Thyroid gland (tissue), 4 donors: ENCODE results near the gene CREB5. TPM values are rescaled to one million over a fixed set of nuclear protein-coding genes. Genes with fewer than 3 reads are reported as not detected.
A peak's percentile ranks its signal among the peaks of the same experiment; 100 is the strongest.

ENCODE experiments used
- DNase-seq, 2 donors: peaks; one replicate each; pipeline ENCODE4 v3.0.0-alpha.2; 2019
- H3K27ac ChIP-seq, 3 donors: fragments of 200-600 bp; sonication (generic); 1 replicate in 2 of 3; 2 replicates in 1 of 3; pipeline ENCODE4 v1.5.1; 2016 to 2019; ENCODE audit warnings: mild to moderate bottlenecking in 1 of 3, moderate library complexity in 1 of 3
- H3K27me3 ChIP-seq: fragments of 200-600 bp; sonication (generic); one replicate; pipeline ENCODE4 v1.5.1; 2019
- H3K36me3 ChIP-seq, 2 donors: fragments of 200-600 bp; sonication (generic); one replicate each; pipeline ENCODE4 v1.5.1; 2016 to 2019
- H3K4me1 ChIP-seq, 2 donors: fragments of 200-600 bp; sonication (generic); one replicate each; pipeline ENCODE4 v1.5.1; 2017 to 2019
- H3K4me3 ChIP-seq, 3 donors: fragments of 200-600 bp; sonication (generic); replicated peaks in 1 of 3; 1 replicate in 2 of 3; 2 replicates in 1 of 3; pipeline ENCODE4 v1.5.1; 2016; ENCODE audit warnings: mild to moderate bottlenecking in 1 of 3
- H3K9me3 ChIP-seq: fragments of 200-600 bp; sonication (generic); one replicate; pipeline ENCODE4 v1.5.1; 2017
- POLR2A ChIP-seq, 2 donors: fragments of 450-650 bp; IDR thresholded peaks; one replicate each; pipeline ENCODE4 v1.6.1; 2017; ENCODE audit warnings: antibody characterized with exemption in 2 of 2, mild to moderate bottlenecking in 2 of 2, moderate library complexity in 1 of 2
- WGBS, 2 donors: methylation state at CpG; one replicate each; pipeline ENCODE4 v1.1.5; 2017; 5-methylcytosine and 5-hydroxymethylcytosine counted together
- intact Hi-C: fragments of 100-400 bp; cut with DNase I; formaldehyde crosslinking; loops from one replicate; pipeline ENCODE4 v1.15.1; 2023
- total RNA-seq, 4 donors: library from RNA; depleted of rRNA; stranded (reverse); fragments of >200 nt; gene quantifications; one replicate each; pipeline ENCODE4 v1.2.3, GENCODE V29; 2016
- TF ChIP-seq, protein P1 (sequence below), 6 experiments: fragments of 200-600 bp in 3 of 6; fragments of 450-650 bp in 3 of 6; sonication (generic) in 3 of 6; IDR thresholded peaks; one replicate each; pipeline ENCODE4 v1.5.1; 2016 to 2019; ENCODE audit warnings: antibody characterized with exemption in 6 of 6, mild to moderate bottlenecking in 2 of 6, inconsistent platforms in 1 of 6, moderate library complexity in 1 of 6

The CREB5 gene
- total RNA-seq, 4 donors from 2014 or later: 2.5 to 13.6 (median 6.5) TPM

- Histone ChIP-seq H3K4me1 (peaks cover 6 to 15% of the 10 kb centered on the region in 2 donors), H3K27me3 (no peaks in the 10 kb centered on the region), H3K9me3 (no peaks in the 10 kb centered on the region), H3K36me3 (no peaks in the 10 kb centered on the region), H3K4me3 (no peak overlapping the region), H3K27ac (no peak overlapping the region)
- WGBS, 2 donors: 87 to 93% methylated on average over 8 of the region's 8 CpGs
- TF ChIP-seq, protein P1, sequence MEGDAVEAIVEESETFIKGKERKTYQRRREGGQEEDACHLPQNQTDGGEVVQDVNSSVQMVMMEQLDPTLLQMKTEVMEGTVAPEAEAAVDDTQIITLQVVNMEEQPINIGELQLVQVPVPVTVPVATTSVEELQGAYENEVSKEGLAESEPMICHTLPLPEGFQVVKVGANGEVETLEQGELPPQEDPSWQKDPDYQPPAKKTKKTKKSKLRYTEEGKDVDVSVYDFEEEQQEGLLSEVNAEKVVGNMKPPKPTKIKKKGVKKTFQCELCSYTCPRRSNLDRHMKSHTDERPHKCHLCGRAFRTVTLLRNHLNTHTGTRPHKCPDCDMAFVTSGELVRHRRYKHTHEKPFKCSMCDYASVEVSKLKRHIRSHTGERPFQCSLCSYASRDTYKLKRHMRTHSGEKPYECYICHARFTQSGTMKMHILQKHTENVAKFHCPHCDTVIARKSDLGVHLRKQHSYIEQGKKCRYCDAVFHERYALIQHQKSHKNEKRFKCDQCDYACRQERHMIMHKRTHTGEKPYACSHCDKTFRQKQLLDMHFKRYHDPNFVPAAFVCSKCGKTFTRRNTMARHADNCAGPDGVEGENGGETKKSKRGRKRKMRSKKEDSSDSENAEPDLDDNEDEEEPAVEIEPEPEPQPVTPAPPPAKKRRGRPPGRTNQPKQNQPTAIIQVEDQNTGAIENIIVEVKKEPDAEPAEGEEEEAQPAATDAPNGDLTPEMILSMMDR (IDR thresholded peaks at IDR 0.05): no peak
- no peak for TF ChIP-seq POLR2A (IDR thresholded peaks at IDR 0.05)
- intact Hi-C loops: no loop called here
- DNase-seq: no peak
Measured at GRCh38 chr7:28533267-28533666, 120.9 kb downstream of the CREB5 start.

- DNase-seq: peak; percentile 16 to 27
Measured at GRCh38 chr7:28533731-28534531, 121.6 kb downstream of the CREB5 start.

GRCh38 chr7:28536259-28536658 is 123.9 kb downstream of the CREB5 start:
- Histone ChIP-seq H3K4me3 (no peak overlapping the region), H3K27ac (no peak overlapping the region), H3K4me1 (peaks cover under 1 to 2% of the 10 kb centered on the region in 2 donors), H3K27me3 (no peaks in the 10 kb centered on the region), H3K36me3 (no peaks in the 10 kb centered on the region), H3K9me3 (no peaks in the 10 kb centered on the region)
- intact Hi-C loops: no loop called here
- no peak for DNase-seq
- TF ChIP-seq, protein P1 (IDR thresholded peaks at IDR 0.05): no peak
- no peak for TF ChIP-seq POLR2A (IDR thresholded peaks at IDR 0.05)
- 77 to 79% methylated on average over 7 of the region's 7 CpGs for WGBS, 2 donors

More at GRCh38 chr7:28533731-28534531, 121.6 kb downstream of the CREB5 start:
- H3K4me1 ChIP-seq: peaks cover 6 to 15% of the 10 kb centered on the region in 2 donors
- H3K4me3 ChIP-seq: no peak overlapping the region
- no peaks in the 10 kb centered on the region for H3K9me3 ChIP-seq
- H3K27ac ChIP-seq: no peak overlapping the region
- WGBS, 2 donors: 36 to 40% methylated on average over 6 of the region's 6 CpGs
- intact Hi-C loops: no loop called here
- no peak for TF ChIP-seq POLR2A (IDR thresholded peaks at IDR 0.05)
- TF ChIP-seq, protein P1 (IDR thresholded peaks at IDR 0.05): no peak
- H3K27me3 ChIP-seq: no peaks in the 10 kb centered on the region
- H3K36me3 ChIP-seq: no peaks in the 10 kb centered on the region

- no peak for DNase-seq
- intact Hi-C loops: no loop called here
- Histone ChIP-seq H3K4me3 (no peak overlapping the region), H3K27me3 (no peaks in the 10 kb centered on the region), H3K4me1 (no peaks in the 10 kb centered on the region), H3K27ac (no peak overlapping the region), H3K9me3 (no peaks in the 10 kb centered on the region), H3K36me3 (no peaks in the 10 kb centered on the region)
- TF ChIP-seq, protein P1 (IDR thresholded peaks at IDR 0.05): no peak
- no peak for TF ChIP-seq POLR2A (IDR thresholded peaks at IDR 0.05)
- 89 to 99% methylated on average over 3 of the region's 3 CpGs for WGBS, 2 donors
Measured at GRCh38 chr7:28539289-28539981, 127.1 kb downstream of the CREB5 start.

DNA sequence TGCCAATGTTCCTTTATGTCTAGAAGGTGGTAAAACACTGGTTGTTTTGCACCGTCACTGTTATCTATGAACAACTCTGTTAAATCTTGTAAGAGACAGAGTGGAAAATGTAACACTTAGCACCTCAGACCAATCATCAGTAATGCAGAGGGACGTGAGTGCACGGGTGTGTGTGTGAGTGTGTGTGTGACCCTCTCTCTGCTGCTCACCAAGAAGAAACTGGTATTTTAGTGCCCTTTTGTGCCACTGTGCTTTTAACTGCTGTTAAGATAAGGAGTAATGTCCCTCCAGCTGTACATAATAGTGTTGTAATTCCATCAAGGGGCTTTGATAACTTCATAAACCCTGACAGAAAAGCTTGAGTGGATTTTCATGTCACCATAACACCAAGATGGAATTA is 130.1 kb downstream of the CREB5 start:
- intact Hi-C loops: no loop called here
- WGBS, 2 donors: 68 to 74% methylated on average over 3 of the region's 3 CpGs
- no peaks in the 10 kb centered on the region for H3K4me1 ChIP-seq
- no peak overlapping the region for H3K4me3 ChIP-seq
- DNase-seq: no peak
- no peaks in the 10 kb centered on the region for H3K9me3 ChIP-seq
- H3K27ac ChIP-seq: no peak overlapping the region
- H3K36me3 ChIP-seq: no peaks in the 10 kb centered on the region
- TF ChIP-seq POLR2A (IDR thresholded peaks at IDR 0.05): no peak
- TF ChIP-seq, protein P1 (IDR thresholded peaks at IDR 0.05): no peak
- no peaks in the 10 kb centered on the region for H3K27me3 ChIP-seq
